Heart left ventricle (tissue), 16 donors: ENCODE data around the gene RBPMS2. TPM values are rescaled to one million over a fixed set of nuclear protein-coding genes. Genes with fewer than 3 reads are reported as not detected.

Source experiments
- ATAC-seq, 4 donors: fragments of 200-7000 bp; cut with Tn5 transposase; one replicate each; pipeline ENCODE4 v1.9.1; 2020 to 2022; ENCODE audit warnings: moderate library complexity in 4 of 4, mild to moderate bottlenecking in 3 of 4, moderate number of reproducible peaks in 1 of 4
- DNase-seq, 5 donors: peaks; one replicate each; pipeline ENCODE4 v3.0.0-alpha.2; 2020
- H3K27ac ChIP-seq, 12 donors: fragments of 200-600 bp; sonication (generic) in 4 of 12; one replicate each; pipeline versions ENCODE4 v1.5.0 to v1.8.0; 2016 to 2022; ENCODE audit warnings: mild to moderate bottlenecking in 2 of 12
- H3K27me3 ChIP-seq, 9 donors: fragments of 200-600 bp; sonication (generic) in 2 of 9; one replicate each; pipeline versions ENCODE4 v1.5.1 to v1.8.0; 2016 to 2022; ENCODE audit warnings: mild to moderate bottlenecking in 3 of 9
- H3K36me3 ChIP-seq, 9 donors: fragments of 200-600 bp; sonication (generic) in 2 of 9; one replicate each; pipeline versions ENCODE4 v1.5.0 to v1.8.0; 2018 to 2022; ENCODE audit warnings: mild to moderate bottlenecking in 2 of 9
- H3K4me1 ChIP-seq, 12 donors: fragments of 200-600 bp; sonication (generic) in 4 of 12; one replicate each; pipeline versions ENCODE4 v1.5.0 to v1.8.0; 2016 to 2022; ENCODE audit warnings: mild to moderate bottlenecking in 3 of 12
- H3K4me3 ChIP-seq, 12 donors: fragments of 200-600 bp; sonication (generic) in 4 of 12; one replicate each; pipeline versions ENCODE4 v1.5.0 to v1.8.0; 2017 to 2022; ENCODE audit warnings: mild to moderate bottlenecking in 9 of 12, moderate library complexity in 4 of 12
- H3K9me3 ChIP-seq, 12 donors: fragments of 200-600 bp; sonication (generic) in 4 of 12; one replicate each; pipeline versions ENCODE4 v1.5.0 to v1.8.0; 2016 to 2022; ENCODE audit warnings: mild to moderate bottlenecking in 1 of 12
- POLR2A ChIP-seq, 2 donors: fragments of 450-650 bp; IDR thresholded peaks; one replicate each; pipeline ENCODE4 v1.6.1; 2017; ENCODE audit warnings: antibody characterized with exemption in 2 of 2, mild to moderate bottlenecking in 2 of 2, moderate library complexity in 2 of 2
- WGBS, 4 donors: extraction: QIAGEN DNeasy Blood & Tissue Kit in 2 of 4; methylation state at CpG; one replicate each; pipeline versions ENCODE4 v1.1.5 to v1.1.7; 2013 to 2018; 5-methylcytosine and 5-hydroxymethylcytosine counted together
- intact Hi-C, 10 donors: fragments of 100-400 bp; cut with DNase I; formaldehyde crosslinking; loops; one replicate each; pipeline versions ENCODE4 v1.11.1 to v1.14.2; 2022
- polyA plus RNA-seq, 2 donors: library from polyadenylated mRNA; stranded (reverse); fragments of 200-250 nt; gene quantifications; one replicate each; pipeline ENCODE4 v1.2.3, GENCODE V29; 2013
- total RNA-seq, 9 donors: library from RNA; depleted of rRNA in 2 of 9; stranded (reverse); fragments of >200 nt in 2 of 9; fragmentation: NEBNext Ultra II Directional in 3 of 9; extraction: Animal tissue kit (Norgen Biotek cat#: 25700) in 3 of 9; gene quantifications; one replicate each; pipeline versions ENCODE4 v1.1.0 to v1.2.4, GENCODE V29; 2016 to 2023
- TF ChIP-seq, protein P1 (sequence below), 12 donors: fragments of 200-600 bp; sonication (generic) in 4 of 12; IDR thresholded peaks; one replicate each; pipeline versions ENCODE4 v1.5.0 to v1.8.0; 2018 to 2022; ENCODE audit warnings: antibody characterized with exemption in 12 of 12, mild to moderate bottlenecking in 5 of 12
- donor health status: ischemic (EF 13 %, LVEDD 7.1; RV severe dilation, severe dysfunction).
- donor health status: healthy with polysubstance abuse.
- donor health status: DM: no; HTN: yes; CAD: no.
- donor health status: DM: no; HTN: no; CAD: no.
- donor health status: ischemic (EF 25% LVEDD 6.9; RV normal size, moderate dysfunction).
- donor health status: ischemic (EF 25% LVEDD 5.7; RV mildly dilated, moderate dysfunction).
- donor health status: healthy.
- donor health status: DM: yes; HTN: yes; CAD: no.
- donor health status: ischemic (EF 35%, LVEDD 5.7; RV mildly dilated, moderate dysfunction).
- donor health status: nonischemic (EF 11% LVEDD 7.7; RV severe dilation, severe dysfunction).
- donor health status: DM: yes; HTN: yes; CAD: no.
- donor health status: PGD.
- donor health status: ischemic (EF 29% LVEDD 5.4; RV normal size, mild dysfunction).
- donor health status: nonischemic (EF 23%, LVEDD 6.1; RV moderate dilation, normal function).

RBPMS2 gene
- total and polyA plus RNA-seq, 11 donors = 49.8 to 530 (median 202) TPM

GRCh38 chr15:64746921-64747320 is 28.5 kb downstream of the RBPMS2 start:
- peaks cover 0 to 72% (median 35%) of the 10 kb centered on the region in 12 donors for H3K4me1 ChIP-seq
- no peak overlapping the region for H3K4me3 ChIP-seq
- no peak for DNase-seq
- 73 to 79% (median 76%) methylated on average over 7 of the region's 7 CpGs for WGBS, 4 donors
- H3K27ac ChIP-seq = peak overlapping the region in 7 of 12 donors; percentile 13 to 76 (median 53)
- no peak for ATAC-seq
- no peaks in the 10 kb centered on the region for H3K9me3 ChIP-seq
- no peaks in the 10 kb centered on the region for H3K27me3 ChIP-seq
- H3K36me3 ChIP-seq = peaks cover 0 to 13% (median 0%) of the 10 kb centered on the region in 9 donors
- intact Hi-C loops = loop anchor here in 2 of 10 donors (2.0 to 5.0 kb wide), 2 partner anchors 28 to 60 kb away; partner anchors contain the start of gene RBPMS2 (in 1 of the 2)
- TF ChIP-seq, protein P1, sequence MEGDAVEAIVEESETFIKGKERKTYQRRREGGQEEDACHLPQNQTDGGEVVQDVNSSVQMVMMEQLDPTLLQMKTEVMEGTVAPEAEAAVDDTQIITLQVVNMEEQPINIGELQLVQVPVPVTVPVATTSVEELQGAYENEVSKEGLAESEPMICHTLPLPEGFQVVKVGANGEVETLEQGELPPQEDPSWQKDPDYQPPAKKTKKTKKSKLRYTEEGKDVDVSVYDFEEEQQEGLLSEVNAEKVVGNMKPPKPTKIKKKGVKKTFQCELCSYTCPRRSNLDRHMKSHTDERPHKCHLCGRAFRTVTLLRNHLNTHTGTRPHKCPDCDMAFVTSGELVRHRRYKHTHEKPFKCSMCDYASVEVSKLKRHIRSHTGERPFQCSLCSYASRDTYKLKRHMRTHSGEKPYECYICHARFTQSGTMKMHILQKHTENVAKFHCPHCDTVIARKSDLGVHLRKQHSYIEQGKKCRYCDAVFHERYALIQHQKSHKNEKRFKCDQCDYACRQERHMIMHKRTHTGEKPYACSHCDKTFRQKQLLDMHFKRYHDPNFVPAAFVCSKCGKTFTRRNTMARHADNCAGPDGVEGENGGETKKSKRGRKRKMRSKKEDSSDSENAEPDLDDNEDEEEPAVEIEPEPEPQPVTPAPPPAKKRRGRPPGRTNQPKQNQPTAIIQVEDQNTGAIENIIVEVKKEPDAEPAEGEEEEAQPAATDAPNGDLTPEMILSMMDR (IDR thresholded peaks at IDR 0.05) = no peak
- TF ChIP-seq POLR2A (IDR thresholded peaks at IDR 0.05) = no peak

DNA sequence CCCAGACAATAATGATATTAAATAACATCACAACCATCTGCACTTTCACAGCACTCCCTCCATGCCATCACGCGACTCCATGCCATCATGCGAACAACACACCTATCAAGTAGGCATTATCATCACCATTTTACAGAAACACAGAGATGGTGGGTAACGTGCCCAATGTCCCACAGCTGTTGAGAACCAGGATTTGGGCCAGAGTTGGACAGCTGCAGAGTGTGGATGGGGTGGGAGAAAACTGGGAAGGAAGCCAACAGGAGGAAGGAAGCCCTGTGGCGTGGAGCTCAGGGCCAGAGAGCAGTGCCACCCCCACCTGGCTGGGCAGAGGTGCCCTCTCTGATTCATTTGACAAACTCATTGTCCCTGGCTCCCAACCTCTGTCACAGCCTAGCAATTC is 29.0 kb downstream of the RBPMS2 start:
- Histone ChIP-seq H3K4me3 (no peak overlapping the region), H3K36me3 (peaks cover 0 to 17% (median 3%) of the 10 kb centered on the region in 9 donors), H3K27me3 (no peaks in the 10 kb centered on the region), H3K27ac (peak overlapping the region in 3 of 12 donors; percentile 54 to 76 (median 69)), H3K4me1 (peaks cover 0 to 71% (median 35%) of the 10 kb centered on the region in 12 donors), H3K9me3 (no peaks in the 10 kb centered on the region)
- TF ChIP-seq POLR2A (IDR thresholded peaks at IDR 0.05) = no peak
- TF ChIP-seq, protein P1 (IDR thresholded peaks at IDR 0.05) = no peak
- intact Hi-C loops = loop anchor here in 2 of 10 donors (2.0 to 5.0 kb wide), 2 partner anchors 28 to 61 kb away; partner anchors contain the start of gene RBPMS2 (in 1 of the 2)
- DNase-seq (no peak), ATAC-seq (no peak)
- 68 to 70% (median 69%) methylated on average over 5 of the region's 5 CpGs for WGBS, 4 donors

DNA sequence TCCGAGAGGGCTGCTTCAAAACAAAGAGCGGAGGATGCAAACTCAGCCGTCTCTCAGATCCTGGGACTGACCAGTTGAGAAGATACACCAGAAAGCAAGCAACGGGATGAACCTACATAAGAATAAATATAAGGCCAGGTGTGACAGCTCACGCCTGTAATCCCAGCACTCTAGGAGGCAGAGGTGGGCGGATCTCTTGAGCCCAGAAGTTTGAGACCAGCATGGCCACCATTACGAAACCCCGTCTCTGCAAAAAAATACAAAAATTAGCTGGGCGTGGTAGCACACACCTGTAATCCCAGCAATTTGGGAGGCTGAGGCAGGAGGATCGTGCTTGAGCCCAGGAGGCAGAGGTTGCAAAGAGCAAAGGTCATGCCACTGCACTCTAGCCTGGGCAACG is 31.7 kb downstream of the RBPMS2 start:
- no peak for TF ChIP-seq POLR2A (IDR thresholded peaks at IDR 0.05)
- TF ChIP-seq, protein P1 (IDR thresholded peaks at IDR 0.05) = no peak
- Histone ChIP-seq H3K36me3 (peaks cover 0 to 22% (median 6%) of the 10 kb centered on the region in 9 donors), H3K4me1 (peaks cover 0 to 80% (median 42%) of the 10 kb centered on the region in 12 donors), H3K4me3 (no peak overlapping the region), H3K9me3 (no peaks in the 10 kb centered on the region), H3K27ac (peak overlapping the region in 4 of 12 donors; percentile 25 to 90 (median 60)), H3K27me3 (no peaks in the 10 kb centered on the region)
- ATAC-seq (no peak), DNase-seq (no peak)
- intact Hi-C loops = no loop called here
- 89 to 93% (median 92%) methylated on average over 11 of the region's 11 CpGs for WGBS, 4 donors

GRCh38 chr15:64742921-64743320 is 32.5 kb downstream of the RBPMS2 start:
- Histone ChIP-seq H3K9me3 (no peaks in the 10 kb centered on the region), H3K4me3 (no peak overlapping the region), H3K27ac (peak overlapping the region in 8 of 12 donors; percentile 9 to 90 (median 48)), H3K36me3 (peaks cover 0 to 20% (median under 1%) of the 10 kb centered on the region in 9 donors), H3K4me1 (peaks cover 0 to 72% (median 38%) of the 10 kb centered on the region in 12 donors), H3K27me3 (no peaks in the 10 kb centered on the region)
- DNase-seq = no peak
- 75 to 80% (median 77%) methylated on average over 13 of the region's 13 CpGs for WGBS, 4 donors
- no peak for ATAC-seq
- TF ChIP-seq POLR2A (IDR thresholded peaks at IDR 0.05) = no peak
- TF ChIP-seq, protein P1 (IDR thresholded peaks at IDR 0.05) = no peak
- intact Hi-C loops = no loop called here
